Esophagus squamous epithelium (tissue), 4 donors: Measurements from ENCODE around the gene ITGB8.
"Not testable (repeated sequence)": the region's sequence is repeated elsewhere in the genome, so short reads cannot be mapped to it uniquely, and the experiment has no call there.

Experiments used
- CTCF ChIP-seq, 6 experiments: fragments of 450-650 bp in 4 of 6; fragments of 200-600 bp in 2 of 6; sonication (generic) in 2 of 6; IDR thresholded peaks; one replicate each; pipeline ENCODE4 v1.5.1; 2016 to 2019; ENCODE audit warnings: antibody characterized with exemption in 6 of 6, mild to moderate bottlenecking in 4 of 6, moderate library complexity in 4 of 6
- POLR2A ChIP-seq, 4 donors: fragments of 450-650 bp; IDR thresholded peaks; one replicate each; pipeline ENCODE4 v1.6.1; 2017; ENCODE audit warnings: antibody characterized with exemption in 4 of 4, mild to moderate bottlenecking in 4 of 4, moderate library complexity in 3 of 4

- not testable (repeated sequence) for TF ChIP-seq POLR2A, CTCF (IDR thresholded peaks at IDR 0.05)
Observed at GRCh38 chr7:20302300-20302699, 28.4 kb upstream of the ITGB8 start.
